OCI-LY3 (cell line): Measurements from ENCODE around the gene TANK.
A peak's percentile ranks its signal among the peaks of the same experiment; 100 is the strongest.

Experiments
- H2AFZ ChIP-seq: fragments of 200-600, 300-600 bp; shearing (Covaris generic); 2 replicates; pipeline ENCODE4 v1.6.0; 2014; ENCODE audit warnings: antibody characterized with exemption, low read depth, low read length
- H3K27ac ChIP-seq: fragments of 200-600, 300-600 bp; sonication (generic); 2 replicates; pipeline ENCODE4 v1.5.1; 2014; ENCODE audit warnings: mild to moderate bottlenecking, low read length, moderate library complexity, mixed read lengths
- H3K27me3 ChIP-seq: fragments of 200-600, 300-600 bp; sonication (generic); 2 replicates; pipeline ENCODE4 v1.6.1; 2014; ENCODE audit warnings: low read depth, low read length, mixed read lengths
- H3K36me3 ChIP-seq: fragments of 200-600, 300-600 bp; sonication (generic); replicated peaks from 2 replicates; pipeline ENCODE3; 2014; ENCODE audit warnings: low read depth, low read length, mixed read lengths
- H3K4me1 ChIP-seq: fragments of 300-600, 200-600 bp; sonication (generic); 2 replicates; pipeline ENCODE4 v1.6.1; 2014; ENCODE audit warnings: low read length, mixed read lengths
- H3K4me2 ChIP-seq: fragments of 200-600, 300-600 bp; sonication (generic); 2 replicates; pipeline ENCODE4 v1.6.1; 2014; ENCODE audit warnings: low read length, mixed read lengths
- H3K4me3 ChIP-seq: fragments of 300-600, 200-600 bp; sonication (generic); 2 replicates; pipeline ENCODE4 v1.5.1; 2014; ENCODE audit warnings: antibody characterized with exemption, mild to moderate bottlenecking, low read length, moderate library complexity
- H3K79me2 ChIP-seq: fragments of 300-600, 200-600 bp; shearing (Covaris generic); 2 replicates; pipeline ENCODE4 v1.6.1; 2014; ENCODE audit warnings: mild to moderate bottlenecking, low read length, mixed read lengths
- H3K9ac ChIP-seq: fragments of 300-600, 200-600 bp; shearing (Covaris generic); 2 replicates; pipeline ENCODE4 v1.6.0; 2014; ENCODE audit warnings: mild to moderate bottlenecking, low read length, moderate library complexity
- H3K9me3 ChIP-seq: fragments of 200-600, 300-600 bp; shearing (Covaris generic); 2 replicates; pipeline ENCODE4 v1.6.1; 2014; ENCODE audit warnings: low read length, mixed read lengths; ENCODE audit not compliant: insufficient read depth
- H4K20me1 ChIP-seq: fragments of 200-600, 300-600 bp; sonication (generic); 2 replicates; pipeline ENCODE4 v1.6.1; 2016; ENCODE audit warnings: low read length, mixed read lengths; ENCODE audit not compliant: insufficient read depth
- CTCF ChIP-seq: fragments of 200-600, 300-600 bp; sonication (generic); IDR thresholded peaks from 2 replicates; pipeline ENCODE4 v1.5.1; 2014; ENCODE audit warnings: antibody characterized with exemption, low read length, low read depth
- EZH2phosphoT487 ChIP-seq: fragments of 200-600 bp; shearing (Covaris generic); IDR thresholded peaks from 2 replicates; pipeline ENCODE4 v1.6.1; 2018; ENCODE audit warnings: antibody characterized with exemption, mixed run types, low read depth

TANK gene

DNA sequence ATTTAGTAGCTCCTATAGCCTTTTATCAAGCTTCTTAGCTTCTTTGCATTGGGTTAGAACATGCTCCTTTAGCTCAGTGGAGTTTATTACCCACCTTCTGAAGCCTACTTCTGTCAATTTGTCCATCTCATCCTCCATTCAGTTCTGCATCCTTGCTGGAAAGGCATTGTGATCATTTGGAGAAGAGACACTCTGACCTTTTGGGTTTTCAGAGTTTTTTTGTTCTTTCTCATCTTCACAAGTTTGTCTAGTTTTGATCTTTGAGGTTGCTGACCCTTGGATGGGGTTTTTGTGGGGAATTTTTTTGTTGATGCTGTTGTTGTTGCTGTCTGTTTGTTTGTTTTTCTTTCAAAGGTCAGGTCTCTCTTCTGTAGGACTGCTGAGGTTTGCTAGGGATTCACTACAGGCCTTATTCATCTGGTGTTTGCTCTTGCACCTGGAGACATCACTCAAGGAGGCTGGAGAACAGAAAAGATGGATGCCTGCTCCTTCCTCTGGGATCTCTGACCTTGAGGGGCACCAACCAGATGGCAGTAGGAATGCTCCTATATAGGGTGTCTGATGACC lies 13.9 kb upstream of the TANK start:
- Histone ChIP-seq H3K9ac (no peak overlapping the region), H2AFZ (no peak overlapping the region), H3K36me3 (peaks cover 52% of the 10 kb centered on the region), H3K4me1 (peaks cover 26% of the 10 kb centered on the region), H3K27me3 (no peaks in the 10 kb centered on the region), H3K4me2 (no peak overlapping the region), H4K20me1 (peaks cover 79% of the 10 kb centered on the region), H3K9me3 (peaks cover 32% of the 10 kb centered on the region), H3K4me3 (no peak overlapping the region), H3K79me2 (peaks cover 99% of the 10 kb centered on the region), H3K27ac (no peak overlapping the region)
- TF ChIP-seq EZH2phosphoT487, result no peak
- no peak for TF ChIP-seq CTCF

- no peak overlapping the region for H3K27ac ChIP-seq
- no peak overlapping the region for H3K9ac ChIP-seq
- peaks cover 57% of the 10 kb centered on the region for H3K36me3 ChIP-seq
- H3K4me1 ChIP-seq, result peaks cover 26% of the 10 kb centered on the region
- peaks cover 39% of the 10 kb centered on the region for H3K9me3 ChIP-seq
- H2AFZ ChIP-seq, result no peak overlapping the region
- H3K4me3 ChIP-seq, result no peak overlapping the region
- no peaks in the 10 kb centered on the region for H3K27me3 ChIP-seq
- H3K4me2 ChIP-seq, result no peak overlapping the region
- no peak for TF ChIP-seq CTCF
- TF ChIP-seq EZH2phosphoT487, result no peak
- H4K20me1 ChIP-seq, result peaks cover 76% of the 10 kb centered on the region
- peaks cover 99% of the 10 kb centered on the region for H3K79me2 ChIP-seq
Observed at GRCh38 chr2:161146996-161147395, 13.2 kb upstream of the TANK start.

- H3K9me3 ChIP-seq, result peaks cover 48% of the 10 kb centered on the region
- TF ChIP-seq CTCF (no peak), EZH2phosphoT487 (no peak)
- peaks cover 99% of the 10 kb centered on the region for H3K79me2 ChIP-seq
- H4K20me1 ChIP-seq, result peaks cover 72% of the 10 kb centered on the region
- H3K4me2 ChIP-seq, result no peak overlapping the region
- H3K27me3 ChIP-seq, result no peaks in the 10 kb centered on the region
- H3K4me1 ChIP-seq, result peaks cover 26% of the 10 kb centered on the region
- H2AFZ ChIP-seq, result no peak overlapping the region
- H3K36me3 ChIP-seq, result peaks cover 66% of the 10 kb centered on the region
- H3K9ac ChIP-seq, result no peak overlapping the region
- H3K27ac ChIP-seq, result peak overlapping the region; percentile 33
- H3K4me3 ChIP-seq, result no peak overlapping the region
Observed at GRCh38 chr2:161147856-161148255, 12.4 kb upstream of the TANK start.

DNA sequence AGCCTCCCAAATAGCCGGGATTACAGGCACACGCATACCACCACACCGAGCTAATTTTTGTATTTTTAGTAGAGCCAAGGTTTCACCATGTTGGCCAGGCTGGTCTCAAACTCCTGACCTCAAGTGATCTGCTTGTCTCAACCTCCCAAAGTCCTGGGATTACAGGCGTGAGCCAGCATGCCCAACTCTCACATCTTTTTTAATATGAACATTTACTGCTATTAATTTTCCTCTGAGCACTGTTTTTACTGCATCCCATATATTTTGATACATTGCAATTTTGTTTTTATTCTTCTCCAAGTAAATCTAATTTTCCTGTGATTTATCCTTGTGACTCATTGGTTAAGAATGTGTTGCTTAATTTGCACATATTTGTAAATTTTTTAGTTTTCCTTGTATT lies 9.5 kb upstream of the TANK start:
- H2AFZ ChIP-seq, result no peak overlapping the region
- H3K27me3 ChIP-seq, result no peaks in the 10 kb centered on the region
- peaks cover 48% of the 10 kb centered on the region for H3K9me3 ChIP-seq
- peaks cover 26% of the 10 kb centered on the region for H3K4me1 ChIP-seq
- TF ChIP-seq CTCF (no peak), EZH2phosphoT487 (no peak)
- H3K79me2 ChIP-seq, result peaks cover 100% of the 10 kb centered on the region
- no peak overlapping the region for H3K4me3 ChIP-seq
- peak overlapping the region; percentile 8; the same call in 1 of the 2 replicates for H3K27ac ChIP-seq
- no peak overlapping the region for H3K4me2 ChIP-seq
- H3K9ac ChIP-seq, result no peak overlapping the region
- peaks cover 64% of the 10 kb centered on the region for H4K20me1 ChIP-seq
- H3K36me3 ChIP-seq, result peaks cover 85% of the 10 kb centered on the region
